Immature natural killer cell (primary cell): ENCODE measurements around the gene CAPN11. TPM values are rescaled to one million over a fixed set of nuclear protein-coding genes. Genes with fewer than 3 reads are reported as not detected.

Experiments
- DNase-seq, 3 donors: peaks; one replicate each; pipeline ENCODE4 v3.0.0; 2022; ENCODE audit warnings: mixed read lengths in 1 of 3
- H3K27ac Mint-ChIP-seq, 6 donors: one replicate each; pipeline ENCODE4 v1.8.0; 2020; ENCODE audit warnings: mixed read lengths in 6 of 6, mild to moderate bottlenecking in 5 of 6, inconsistent platforms in 4 of 6, moderate library complexity in 3 of 6
- H3K27me3 Mint-ChIP-seq, 3 donors: one replicate each; pipeline ENCODE4 v1.8.0; 2020 to 2021; ENCODE audit warnings: low read depth in 3 of 3, mild to moderate bottlenecking in 3 of 3, mixed read lengths in 3 of 3, moderate library complexity in 3 of 3, inconsistent platforms in 1 of 3
- H3K36me3 Mint-ChIP-seq, 3 donors: one replicate each; pipeline ENCODE4 v1.8.0; 2020; ENCODE audit warnings: mixed read lengths in 3 of 3, inconsistent platforms in 2 of 3, mild to moderate bottlenecking in 2 of 3
- H3K4me1 Mint-ChIP-seq, 2 donors: one replicate each; pipeline ENCODE4 v1.8.0; 2020; ENCODE audit warnings: inconsistent platforms in 2 of 2, mild to moderate bottlenecking in 2 of 2, mixed read lengths in 2 of 2, moderate library complexity in 1 of 2
- H3K4me3 Mint-ChIP-seq, 5 donors: one replicate each; pipeline ENCODE4 v1.8.0; 2020; ENCODE audit warnings: mild to moderate bottlenecking in 5 of 5, mixed read lengths in 5 of 5, inconsistent platforms in 3 of 5, moderate library complexity in 3 of 5
- H3K9me3 Mint-ChIP-seq, 6 donors: one replicate each; pipeline ENCODE4 v1.8.0; 2020; ENCODE audit warnings: mild to moderate bottlenecking in 6 of 6, mixed read lengths in 6 of 6, inconsistent platforms in 4 of 6, moderate library complexity in 3 of 6
- polyA plus RNA-seq, 3 donors: library from polyadenylated mRNA; unstranded; fragments of 300-500 nt; fragmentation: Illumina TruSeq; gene quantifications; one replicate each; pipeline ENCODE4 v1.2.3, GENCODE V29; 2021

Gene CAPN11
- polyA plus RNA-seq, 3 donors from 2014 or later, result 0.29 TPM; not detected in 2

DNA sequence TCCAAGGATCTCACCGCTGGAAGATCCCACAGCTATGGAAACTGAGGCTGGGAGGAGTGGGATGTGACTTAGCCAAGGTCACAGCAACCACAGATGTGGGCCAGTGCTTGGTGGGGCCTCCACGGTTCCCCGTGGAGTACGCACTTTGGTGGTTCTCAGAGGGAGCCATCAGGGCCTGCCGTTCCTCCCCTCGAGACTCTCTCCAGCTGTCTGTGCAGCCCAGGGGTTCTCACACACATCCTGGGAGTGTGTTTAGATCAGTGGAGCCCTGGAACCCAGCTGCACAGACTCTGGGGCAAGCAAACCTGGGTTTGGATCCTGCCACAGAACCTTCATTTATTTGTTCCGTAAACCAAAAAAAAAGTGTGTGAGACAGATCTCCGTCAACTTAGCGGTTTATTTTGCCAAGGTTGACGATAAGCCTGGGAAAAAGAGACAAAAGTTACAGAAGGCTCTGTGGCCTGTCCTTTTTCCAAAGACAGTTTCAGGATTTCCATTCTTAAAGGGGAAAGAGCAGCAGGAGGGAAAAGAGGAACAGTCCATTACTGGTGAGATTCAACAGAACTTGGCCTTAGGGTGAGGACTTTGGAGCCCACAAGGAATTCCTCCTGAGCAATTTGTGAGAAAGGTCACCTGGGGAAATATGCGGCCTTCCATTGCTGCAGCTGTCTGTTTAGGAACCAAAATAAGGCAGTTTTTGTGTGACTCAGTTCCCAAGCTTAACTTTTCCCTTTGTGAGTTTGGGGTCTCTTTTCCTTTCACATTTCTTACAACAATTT lies 44.5 kb downstream of the CAPN11 start:
- Mint-ChIP-seq H3K4me3 (no peak overlapping the region), H3K27ac (no peak overlapping the region), H3K4me1 (no peaks in the 10 kb centered on the region), H3K27me3 (peaks cover 0 to 6% (median 2%) of the 10 kb centered on the region in 3 donors), H3K36me3 (no peaks in the 10 kb centered on the region), H3K9me3 (no peaks in the 10 kb centered on the region)
- DNase-seq, result no peak

DNA sequence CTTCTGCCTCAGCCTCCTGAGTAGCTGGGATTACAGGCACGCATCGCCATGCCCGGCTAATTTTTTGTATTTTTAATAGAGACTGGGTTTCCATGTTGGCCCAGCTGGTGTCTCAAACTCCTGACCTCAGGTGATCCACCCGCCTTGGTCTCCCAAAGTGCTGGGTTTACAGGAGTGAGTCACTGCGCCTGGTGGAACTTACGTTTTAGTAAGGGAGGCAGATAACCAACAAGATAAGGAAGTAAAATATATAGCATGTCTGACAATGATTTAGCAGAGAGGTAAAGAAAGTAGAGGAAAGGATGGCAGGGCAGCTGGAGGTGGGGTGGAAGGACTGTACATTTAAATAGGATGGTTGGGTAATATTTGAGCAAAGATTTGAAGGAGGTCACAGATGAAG lies 45.3 kb downstream of the CAPN11 start:
- Mint-ChIP-seq H3K4me3 (no peak overlapping the region), H3K36me3 (no peaks in the 10 kb centered on the region), H3K27me3 (peaks cover 0 to 6% (median 2%) of the 10 kb centered on the region in 3 donors)

DNA sequence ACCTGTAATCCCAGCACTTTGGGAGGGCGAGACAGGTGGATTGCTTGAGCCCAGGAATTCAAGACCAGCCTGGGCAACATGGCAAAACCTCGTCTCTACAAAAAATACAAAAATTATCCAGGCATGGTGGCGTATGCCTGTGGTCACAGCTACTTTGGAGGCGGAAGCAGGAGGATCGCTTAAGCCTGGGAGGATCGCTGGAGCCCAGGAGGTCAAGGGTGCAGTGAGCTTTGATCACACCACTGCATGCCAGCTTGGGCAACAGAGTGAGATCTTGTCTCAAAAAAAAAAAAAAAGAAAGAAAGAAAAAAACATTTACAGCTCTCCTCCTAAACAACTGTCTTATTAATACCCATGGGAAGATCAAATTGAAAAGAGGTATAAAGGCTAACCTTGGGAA lies 49.3 kb downstream of the CAPN11 start:
- DNase-seq, result no peak
- no peak overlapping the region for H3K4me3 Mint-ChIP-seq

More for the DNA sequence above, 45.3 kb downstream of the CAPN11 start:
- no peak for DNase-seq
- Mint-ChIP-seq H3K27ac (no peak overlapping the region), H3K9me3 (no peaks in the 10 kb centered on the region), H3K4me1 (no peaks in the 10 kb centered on the region)

DNA sequence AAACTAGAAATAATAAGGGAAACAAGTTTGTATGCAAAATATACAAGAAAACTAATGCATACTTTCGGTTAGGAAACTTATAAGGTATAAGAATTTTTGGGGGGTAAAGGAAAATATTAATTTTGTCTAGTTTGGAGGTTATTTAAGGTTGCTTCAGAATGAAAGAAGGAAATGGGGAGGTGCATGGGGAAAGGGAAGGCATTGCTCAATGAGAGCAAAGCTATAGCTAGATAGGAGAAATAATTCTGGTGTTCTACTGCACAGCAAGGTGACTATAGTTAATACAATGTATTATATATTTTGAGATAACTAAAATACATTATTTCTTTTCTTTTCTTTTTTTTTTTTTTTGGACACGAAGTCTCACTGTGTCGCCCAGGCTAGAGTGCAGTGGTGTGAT lies 52.7 kb downstream of the CAPN11 start:
- Mint-ChIP-seq H3K4me1 (no peaks in the 10 kb centered on the region), H3K27ac (no peak overlapping the region)
- DNase-seq, result no peak

More for the DNA sequence above, 49.3 kb downstream of the CAPN11 start:
- H3K4me1 Mint-ChIP-seq, result no peaks in the 10 kb centered on the region
- no peaks in the 10 kb centered on the region for H3K36me3 Mint-ChIP-seq
- no peaks in the 10 kb centered on the region for H3K9me3 Mint-ChIP-seq
- no peak overlapping the region for H3K27ac Mint-ChIP-seq
- peaks cover 0 to 9% (median 2%) of the 10 kb centered on the region in 3 donors for H3K27me3 Mint-ChIP-seq

DNA sequence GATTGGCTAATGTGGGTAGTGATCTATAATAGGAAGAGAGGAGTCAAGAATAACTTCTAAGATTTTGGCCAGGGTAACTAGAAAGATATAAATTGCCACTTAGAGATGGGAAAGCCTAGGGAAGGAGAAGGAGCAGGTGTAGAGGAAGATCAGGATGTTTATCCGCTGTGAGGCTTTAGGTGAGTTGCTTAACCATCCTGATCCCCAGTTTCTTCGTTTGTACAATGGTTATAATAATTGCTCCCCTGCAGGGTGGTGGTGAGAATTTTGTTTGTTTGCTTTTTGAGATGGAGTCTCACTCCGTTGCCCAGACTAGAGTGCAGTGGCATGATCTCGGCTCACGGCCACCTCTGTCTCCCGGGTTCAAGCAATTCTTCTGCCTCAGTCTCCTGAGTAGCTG lies 55.7 kb downstream of the CAPN11 start:
- no peak for DNase-seq
- Mint-ChIP-seq H3K27me3 (peaks cover 1 to 26% (median 11%) of the 10 kb centered on the region in 3 donors), H3K27ac (no peak overlapping the region), H3K36me3 (peaks cover 0 to 4% (median 0%) of the 10 kb centered on the region in 3 donors), H3K9me3 (no peaks in the 10 kb centered on the region), H3K4me3 (no peak overlapping the region), H3K4me1 (peaks cover 0 to 7% of the 10 kb centered on the region in 2 donors)

More for the DNA sequence above, 52.7 kb downstream of the CAPN11 start:
- Mint-ChIP-seq H3K36me3 (peaks cover 0 to 4% (median 0%) of the 10 kb centered on the region in 3 donors), H3K27me3 (peaks cover 0 to 17% (median 6%) of the 10 kb centered on the region in 3 donors), H3K9me3 (no peaks in the 10 kb centered on the region), H3K4me3 (no peak overlapping the region)

DNA sequence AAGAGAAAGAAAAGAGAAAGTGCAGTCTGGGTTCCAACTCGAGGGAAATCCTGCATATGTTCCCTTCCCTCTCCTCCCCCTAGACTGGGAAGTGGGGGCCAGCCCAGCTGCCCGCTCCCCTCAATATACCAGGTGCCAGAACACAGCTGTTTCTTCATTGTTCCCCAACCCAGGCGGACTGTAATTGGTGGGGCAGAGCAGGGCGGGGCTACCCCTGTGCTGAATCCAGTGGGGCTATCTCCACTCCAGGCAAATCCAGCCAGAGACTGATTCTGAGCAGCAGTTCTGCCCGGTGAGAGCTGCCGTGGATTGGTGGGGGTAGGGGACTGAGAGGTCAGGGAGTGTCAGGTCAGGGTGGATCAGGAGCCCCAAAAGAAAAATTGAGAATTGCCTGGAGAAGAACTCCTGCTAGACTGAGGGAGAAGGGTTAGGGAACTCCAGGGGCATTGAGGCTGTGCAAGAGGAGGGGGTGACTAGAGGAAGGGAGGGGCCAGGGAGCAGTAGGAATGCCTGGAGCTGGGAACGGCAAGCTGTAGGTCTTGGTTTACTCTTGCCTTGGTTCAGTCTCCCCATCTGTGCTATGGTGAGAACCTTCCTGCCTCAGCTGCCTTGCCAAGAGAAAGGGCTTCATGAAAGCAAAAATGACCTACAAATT lies 58.2 kb downstream of the CAPN11 start, which contains the start of gene MYMX:
Gene MYMX, plus strand, starts transcription at position 250 of the 655 bp plus-strand sequence. CDS start 546 bp downstream, outside the sequence.
- DNase-seq, result no peak
- Mint-ChIP-seq H3K36me3 (peaks cover 0 to 4% (median 0%) of the 10 kb centered on the region in 3 donors), H3K4me1 (peaks cover 0 to 14% of the 10 kb centered on the region in 2 donors), H3K27me3 (peaks cover 3 to 20% (median 11%) of the 10 kb centered on the region in 3 donors), H3K4me3 (no peak within 1 kb of the TSS), H3K27ac (no peak within 1 kb of the TSS), H3K9me3 (no peaks in the 10 kb centered on the region)

DNA sequence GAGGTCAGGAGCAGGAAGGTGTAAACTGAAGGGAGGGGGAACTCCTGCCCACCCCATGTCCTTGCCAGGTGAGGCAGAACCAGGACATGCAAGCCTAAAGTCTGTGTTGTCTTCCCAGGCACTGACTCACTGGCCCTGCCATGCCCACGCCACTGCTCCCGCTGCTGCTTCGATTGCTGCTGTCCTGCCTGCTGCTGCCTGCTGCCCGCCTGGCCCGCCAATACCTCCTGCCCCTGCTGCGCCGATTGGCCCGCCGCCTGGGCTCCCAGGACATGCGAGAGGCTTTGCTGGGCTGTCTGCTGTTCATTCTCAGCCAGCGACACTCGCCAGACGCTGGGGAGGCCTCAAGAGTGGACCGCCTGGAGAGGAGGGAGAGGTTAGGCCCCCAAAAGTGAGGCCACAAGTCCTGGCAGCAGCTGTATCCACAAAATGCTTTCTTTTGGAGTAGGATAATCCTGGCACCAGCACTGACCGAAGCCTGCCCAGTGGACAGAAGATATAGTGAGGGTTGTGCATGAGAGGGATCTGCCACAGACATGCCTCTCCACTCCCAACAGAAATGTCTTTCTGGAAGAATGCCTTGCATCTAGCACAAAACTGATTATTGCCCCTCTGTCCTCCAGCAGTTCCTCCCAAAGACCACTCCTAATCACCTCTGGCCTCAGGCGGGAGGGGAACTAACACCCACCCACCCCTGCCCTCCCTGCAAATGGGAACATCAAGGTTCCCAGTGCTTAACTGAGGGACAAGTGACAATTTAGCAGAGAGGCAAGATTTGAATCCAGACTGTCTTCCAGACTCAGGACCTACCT lies 58.9 kb downstream of the CAPN11 start:
- no peak overlapping the region for H3K27ac Mint-ChIP-seq
- peaks cover 0 to 4% (median 0%) of the 10 kb centered on the region in 3 donors for H3K36me3 Mint-ChIP-seq
- peaks cover 1 to 17% of the 10 kb centered on the region in 2 donors for H3K4me1 Mint-ChIP-seq
- H3K27me3 Mint-ChIP-seq, result peaks cover 3 to 19% (median 11%) of the 10 kb centered on the region in 3 donors
- H3K4me3 Mint-ChIP-seq, result no peak overlapping the region
- no peaks in the 10 kb centered on the region for H3K9me3 Mint-ChIP-seq
- DNase-seq, result no peak

DNA sequence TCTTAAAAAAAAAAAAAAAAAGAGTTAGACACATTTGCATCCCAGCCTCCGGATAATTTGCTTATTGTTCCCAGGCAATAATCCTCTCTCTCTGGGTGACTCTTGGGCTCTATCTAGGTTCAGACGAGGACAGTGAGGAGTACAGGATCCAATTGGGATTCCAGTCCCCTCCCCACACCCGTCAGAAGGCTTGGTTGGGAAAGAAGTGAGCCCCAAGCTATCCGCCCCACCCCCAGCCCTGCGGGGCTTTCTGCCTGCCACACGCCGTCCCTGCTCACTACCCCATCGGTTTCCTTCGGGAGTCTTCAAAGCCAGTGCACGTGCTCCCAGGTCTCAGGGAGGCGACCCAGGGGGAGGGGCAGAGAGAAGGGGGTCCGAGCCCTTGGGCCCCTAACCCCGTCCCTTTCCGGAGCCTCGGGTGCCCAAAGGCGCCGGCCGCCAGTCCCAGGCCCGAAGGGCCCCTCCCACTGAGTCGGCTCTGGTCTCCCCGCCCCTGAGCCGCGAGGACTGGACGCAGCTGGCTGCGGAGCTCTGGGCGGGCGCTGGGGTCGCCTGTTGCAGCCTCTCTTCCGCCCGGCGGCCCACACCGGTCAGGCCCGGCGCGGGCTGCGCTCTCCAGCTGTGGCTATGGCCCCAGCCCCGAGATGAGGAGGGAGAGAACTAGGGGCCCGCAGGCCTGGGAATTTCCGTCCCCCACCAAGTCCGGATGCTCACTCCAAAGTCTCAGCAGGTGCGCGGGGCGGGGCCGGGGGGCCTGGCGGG lies 60.6 kb downstream of the CAPN11 start:
- H3K27ac Mint-ChIP-seq, result no peak overlapping the region
- H3K4me3 Mint-ChIP-seq, result peak overlapping the region in 4 of 5 donors; percentile 42 to 61 (median 54)
- peaks cover 4 to 21% (median 11%) of the 10 kb centered on the region in 3 donors for H3K27me3 Mint-ChIP-seq
- peaks cover 12 to 28% of the 10 kb centered on the region in 2 donors for H3K4me1 Mint-ChIP-seq
- no peaks in the 10 kb centered on the region for H3K9me3 Mint-ChIP-seq
- DNase-seq, result peak; percentile 30 to 44 (median 43)
- peaks cover 0 to under 1% (median 0%) of the 10 kb centered on the region in 3 donors for H3K36me3 Mint-ChIP-seq

DNA sequence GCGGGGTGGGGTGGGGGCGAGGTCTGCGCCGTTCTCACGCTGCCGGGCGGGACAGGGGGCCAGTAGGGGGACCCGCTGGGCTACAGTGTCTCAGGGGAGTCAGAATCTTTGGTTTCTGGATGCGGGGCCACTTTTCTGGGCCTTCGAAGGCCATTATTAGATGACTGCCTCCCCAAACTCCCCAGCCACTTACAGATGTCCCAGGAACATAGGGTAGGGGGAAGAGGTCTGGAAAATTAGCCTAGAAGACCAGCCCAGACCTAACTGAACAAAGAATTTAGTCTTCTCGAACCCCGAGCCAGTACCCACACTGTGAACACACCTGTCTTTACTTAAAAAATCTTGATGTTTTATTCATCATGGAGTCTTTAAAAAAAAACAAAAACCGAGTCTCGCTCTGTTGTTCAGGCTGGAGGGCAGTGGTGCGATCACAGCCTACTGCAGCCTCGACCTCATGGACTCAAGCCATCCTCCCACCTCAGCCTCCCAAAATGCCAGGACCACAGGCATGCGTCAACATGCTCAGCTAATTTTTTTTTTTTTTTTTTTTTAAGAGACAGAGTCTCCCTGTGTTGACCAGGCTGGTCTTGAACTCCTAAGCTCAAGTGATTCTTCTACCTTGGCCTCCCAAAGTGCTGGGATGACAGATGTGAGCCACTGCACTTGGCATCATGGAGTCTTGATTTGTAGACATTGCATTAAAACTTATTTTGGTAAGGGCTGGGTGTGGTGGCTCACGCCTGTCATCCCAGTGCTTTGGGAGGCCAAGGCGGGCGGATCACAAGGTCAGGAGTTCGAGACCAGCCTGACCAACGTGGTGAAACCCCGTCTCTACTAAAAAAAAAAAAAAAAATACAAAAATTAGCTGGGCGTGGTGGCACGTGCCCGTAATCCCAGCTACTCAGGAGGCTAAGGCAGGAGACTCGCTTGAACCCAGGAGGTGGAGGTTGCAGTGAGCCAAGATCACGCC lies 61.5 kb downstream of the CAPN11 start:
- Mint-ChIP-seq H3K4me3 (peak overlapping the region in 3 of 5 donors; percentile 30 to 42 (median 40)), H3K27ac (no peak overlapping the region), H3K9me3 (no peaks in the 10 kb centered on the region), H3K27me3 (peaks cover 9 to 20% (median 11%) of the 10 kb centered on the region in 3 donors), H3K36me3 (no peaks in the 10 kb centered on the region), H3K4me1 (peaks cover 17 to 32% of the 10 kb centered on the region in 2 donors)
- no peak for DNase-seq

DNA sequence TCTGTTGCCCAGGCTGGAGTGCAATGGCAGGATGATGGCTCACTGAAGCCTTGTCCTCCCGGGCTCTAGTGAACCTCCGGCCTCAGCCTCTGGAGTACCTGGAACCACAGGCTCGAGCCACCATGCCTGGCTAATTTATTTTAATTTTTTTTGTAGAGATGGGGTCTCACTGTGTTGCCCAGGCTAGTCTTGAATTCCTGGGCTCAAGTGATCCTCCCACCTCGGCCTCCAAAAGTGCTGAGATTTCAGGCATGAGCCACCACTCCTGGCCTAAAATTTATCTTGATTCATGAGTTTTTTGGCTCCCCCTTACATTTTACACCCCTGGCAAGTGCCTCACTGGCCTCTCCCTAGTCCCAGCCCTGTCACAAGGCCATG lies 62.3 kb downstream of the CAPN11 start:
- no peaks in the 10 kb centered on the region for H3K9me3 Mint-ChIP-seq
- peak overlapping the region in 1 of 5 donors; percentile 10 for H3K4me3 Mint-ChIP-seq
- H3K4me1 Mint-ChIP-seq, result peaks cover 17 to 32% of the 10 kb centered on the region in 2 donors
- no peak for DNase-seq
- no peaks in the 10 kb centered on the region for H3K36me3 Mint-ChIP-seq
- peaks cover 9 to 19% (median 11%) of the 10 kb centered on the region in 3 donors for H3K27me3 Mint-ChIP-seq
- peak overlapping the region in 1 of 6 donors; percentile 59 for H3K27ac Mint-ChIP-seq

DNA sequence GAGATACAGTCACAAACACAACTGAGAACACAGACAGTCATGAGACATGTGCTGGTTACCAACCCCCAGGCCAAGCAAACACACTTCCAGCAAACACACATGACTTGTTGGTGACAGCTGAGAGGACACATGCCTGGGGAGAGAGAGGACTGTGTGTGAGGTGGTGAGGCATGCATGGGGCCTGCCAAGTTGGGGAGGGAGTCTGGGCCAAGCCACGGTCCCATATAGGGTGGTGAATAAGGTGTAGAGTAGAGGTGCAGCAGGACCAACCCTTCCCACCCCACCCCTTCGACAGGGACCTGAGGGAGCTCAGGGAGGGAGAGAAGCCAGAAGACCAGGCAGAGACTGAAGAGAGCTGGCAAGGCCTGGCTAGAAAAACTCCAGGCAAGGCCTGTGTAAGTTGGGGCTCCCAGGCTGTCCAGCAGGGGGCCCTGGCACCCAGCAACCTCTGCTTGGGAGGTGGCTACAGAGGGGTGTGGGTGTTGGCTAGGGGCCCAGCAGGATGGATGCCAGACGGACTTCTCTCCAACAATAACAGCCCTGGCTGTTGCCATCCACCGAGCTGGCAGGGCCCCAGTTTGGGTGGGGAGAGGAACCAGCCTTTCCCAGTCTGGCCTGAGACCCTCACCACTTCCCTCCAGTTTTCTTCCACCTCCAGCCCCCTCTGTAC lies 62.8 kb downstream of the CAPN11 start:
- peak; percentile 63 to 67 (median 64) for DNase-seq
- no peaks in the 10 kb centered on the region for H3K36me3 Mint-ChIP-seq
- peaks cover 9 to 17% (median 11%) of the 10 kb centered on the region in 3 donors for H3K27me3 Mint-ChIP-seq
- peak overlapping the region in 2 of 6 donors; percentile 35 to 59 for H3K27ac Mint-ChIP-seq
- peaks cover 17 to 32% of the 10 kb centered on the region in 2 donors for H3K4me1 Mint-ChIP-seq
- peak overlapping the region in 1 of 5 donors; percentile 10 for H3K4me3 Mint-ChIP-seq
- no peaks in the 10 kb centered on the region for H3K9me3 Mint-ChIP-seq
